ENCODE measurements around the gene ZBTB7A.

GRCh38 chr19:4061683-4062418 lies 4.8 kb downstream of the ZBTB7A start:
- TF ChIP-seq CTCF (IDR thresholded peaks at IDR 0.05) (no peak), POLR2A (IDR thresholded peaks at IDR 0.05) (no peak)

All from upper lobe of left lung (tissue), 4 donors.